Measurements from ENCODE around the gene ITGAV. TPM values are rescaled to one million over a fixed set of nuclear protein-coding genes. Genes with fewer than 3 reads are reported as not detected.

Gene ITGAV
- total RNA-seq, 1 donor from 2014 or later = 72.8 TPM

GRCh38 chr2:186573531-186573930 is 16.3 kb upstream of the ITGAV start:
- no peak overlapping the region for H3K4me3 ChIP-seq
- no peaks in the 10 kb centered on the region for H3K36me3 ChIP-seq
- Mint-ChIP-seq H3K4me3 (no peak overlapping the region), H3K4me1 (peaks cover 19% of the 10 kb centered on the region), H3K27ac (no peak overlapping the region), H3K9me3 (no peaks in the 10 kb centered on the region), H3K36me3 (no peaks in the 10 kb centered on the region), H3K27me3 (ENCODE audit: insufficient read depth, low read depth) (no peaks in the 10 kb centered on the region)
- H3K9me3 ChIP-seq (ENCODE audit: low read depth) = no peaks in the 10 kb centered on the region
- no peaks in the 10 kb centered on the region for H3K79me2 ChIP-seq (ENCODE audit: low read depth)
- H3K9ac ChIP-seq = no peak overlapping the region
- no peak for TF ChIP-seq EZH2 (IDR thresholded peaks at IDR 0.05)
- TF ChIP-seq EZH2phosphoT487 (IDR thresholded peaks at IDR 0.05) = no peak
- TF ChIP-seq CTCF (IDR thresholded peaks at IDR 0.05) = no peak
- peaks cover 23% of the 10 kb centered on the region for H3F3A ChIP-seq (ENCODE audit: low read depth)
- H3K4me2 ChIP-seq = no peak overlapping the region
- no peak for DNase-seq (ENCODE audit: low spot score)
- H3K4me1 ChIP-seq = peaks cover 21% of the 10 kb centered on the region
- H2AFZ ChIP-seq (replicated peaks) = no peak overlapping the region
- H3K27ac ChIP-seq = no peak overlapping the region
- no peaks in the 10 kb centered on the region for H3K27me3 ChIP-seq
- peaks cover 8% of the 10 kb centered on the region for H4K20me1 ChIP-seq (ENCODE audit: low read depth)

- Mint-ChIP-seq H3K9me3 (no peaks in the 10 kb centered on the region), H3K27me3 (ENCODE audit: insufficient read depth, low read depth) (no peaks in the 10 kb centered on the region), H3K27ac (no peak overlapping the region), H3K4me1 (peaks cover 12% of the 10 kb centered on the region), H3K36me3 (no peaks in the 10 kb centered on the region), H3K4me3 (no peak overlapping the region)
- DNase-seq (ENCODE audit: low spot score) = no peak
- H3K9me3 ChIP-seq (ENCODE audit: low read depth) = no peaks in the 10 kb centered on the region
- no peak overlapping the region for H3K27ac ChIP-seq
- H3K27me3 ChIP-seq = no peaks in the 10 kb centered on the region
- TF ChIP-seq EZH2 (IDR thresholded peaks at IDR 0.05) (no peak), EZH2phosphoT487 (IDR thresholded peaks at IDR 0.05) (no peak), CTCF (IDR thresholded peaks at IDR 0.05) (no peak)
- no peak overlapping the region for H3K9ac ChIP-seq
- no peaks in the 10 kb centered on the region for H3K36me3 ChIP-seq
- H2AFZ ChIP-seq (replicated peaks) = no peak overlapping the region
- H3K4me3 ChIP-seq = no peak overlapping the region
- H4K20me1 ChIP-seq (ENCODE audit: low read depth) = peaks cover 3% of the 10 kb centered on the region
- H3K4me2 ChIP-seq = no peak overlapping the region
- H3F3A ChIP-seq (ENCODE audit: low read depth) = peaks cover 8% of the 10 kb centered on the region
- no peaks in the 10 kb centered on the region for H3K79me2 ChIP-seq (ENCODE audit: low read depth)
- H3K4me1 ChIP-seq = peaks cover 15% of the 10 kb centered on the region
Measured at GRCh38 chr2:186575302-186575701, 14.6 kb upstream of the ITGAV start.

- peaks cover 3% of the 10 kb centered on the region for H3F3A ChIP-seq (ENCODE audit: low read depth)
- H3K79me2 ChIP-seq (ENCODE audit: low read depth) = no peaks in the 10 kb centered on the region
- DNase-seq (ENCODE audit: low spot score) = no peak
- H3K4me3 ChIP-seq = no peak overlapping the region
- peaks cover 7% of the 10 kb centered on the region for H3K4me1 Mint-ChIP-seq
- no peak overlapping the region for H3K4me2 ChIP-seq
- H3K4me1 ChIP-seq = peaks cover 9% of the 10 kb centered on the region
- no peaks in the 10 kb centered on the region for H3K27me3 ChIP-seq
- no peak overlapping the region for H3K27ac Mint-ChIP-seq
- no peaks in the 10 kb centered on the region for H3K36me3 Mint-ChIP-seq
- TF ChIP-seq EZH2 (IDR thresholded peaks at IDR 0.05) (no peak), CTCF (IDR thresholded peaks at IDR 0.05) (no peak), EZH2phosphoT487 (IDR thresholded peaks at IDR 0.05) (no peak)
- H3K9me3 Mint-ChIP-seq = no peaks in the 10 kb centered on the region
- no peaks in the 10 kb centered on the region for H3K9me3 ChIP-seq (ENCODE audit: low read depth)
- H3K9ac ChIP-seq = no peak overlapping the region
- H3K27ac ChIP-seq = no peak overlapping the region
- H3K36me3 ChIP-seq = no peaks in the 10 kb centered on the region
- no peak overlapping the region for H2AFZ ChIP-seq (replicated peaks)
- H3K4me3 Mint-ChIP-seq = no peak overlapping the region
- no peaks in the 10 kb centered on the region for H3K27me3 Mint-ChIP-seq (ENCODE audit: insufficient read depth, low read depth)
- no peaks in the 10 kb centered on the region for H4K20me1 ChIP-seq (ENCODE audit: low read depth)
Measured at GRCh38 chr2:186575856-186576255, 14.0 kb upstream of the ITGAV start.
